Esophagus muscularis mucosa (tissue), 4 donors: ENCODE results near the gene RESF1. TPM values are rescaled to one million over a fixed set of nuclear protein-coding genes. Genes with fewer than 3 reads are reported as not detected.

Experiments used
- DNase-seq: peaks from one replicate; pipeline ENCODE4 v3.0.0-alpha.2; 2017; ENCODE audit errors: extremely low spot score
- H3K27ac ChIP-seq, 4 donors: fragments of 200-600 bp; sonication (generic); replicated peaks in 1 of 4; 1 replicate in 3 of 4; 2 replicates in 1 of 4; pipeline ENCODE4 v1.5.1; 2016 to 2019; ENCODE audit warnings: mild to moderate bottlenecking in 1 of 4
- H3K27me3 ChIP-seq, 4 donors: fragments of 200-600 bp; sonication (generic); one replicate each; pipeline versions ENCODE4 v1.5.1 to v1.6.0; 2016 to 2019
- H3K36me3 ChIP-seq, 4 donors: fragments of 200-600 bp; sonication (generic); one replicate each; pipeline ENCODE4 v1.5.1; 2016 to 2019
- H3K4me1 ChIP-seq, 4 donors: fragments of 200-600 bp; sonication (generic); one replicate each; pipeline ENCODE4 v1.5.1; 2016 to 2019
- H3K4me3 ChIP-seq, 4 donors: fragments of 200-600 bp; sonication (generic); 1 replicate in 2 of 4; 2 replicates in 2 of 4; pipeline ENCODE4 v1.5.1; 2016 to 2019; ENCODE audit warnings: mild to moderate bottlenecking in 4 of 4, moderate library complexity in 1 of 4
- H3K9me3 ChIP-seq, 4 donors: fragments of 200-600 bp; sonication (generic); 1 replicate in 3 of 4; 2 replicates in 1 of 4; pipeline ENCODE4 v1.5.1; 2016 to 2019
- CTCF ChIP-seq, 3 experiments: fragments of 200-600 bp in 2 of 3; fragments of 450-650 bp in 1 of 3; sonication (generic) in 2 of 3; IDR thresholded peaks; one replicate each; pipeline ENCODE4 v1.5.1; 2017 to 2019; ENCODE audit warnings: antibody characterized with exemption in 3 of 3, mild to moderate bottlenecking in 2 of 3, moderate library complexity in 1 of 3
- EP300 ChIP-seq: sonication (generic); formaldehyde crosslinking; IDR thresholded peaks from one replicate; pipeline ENCODE4 v1.6.1; 2017; ENCODE audit warnings: antibody characterized with exemption
- POLR2A ChIP-seq: fragments of 450-650 bp; IDR thresholded peaks from one replicate; pipeline ENCODE4 v1.6.1; 2017; ENCODE audit warnings: antibody characterized with exemption, moderate library complexity, mild to moderate bottlenecking, low read depth
- POLR2AphosphoS5 ChIP-seq, 2 donors: sonication (generic); formaldehyde crosslinking; IDR thresholded peaks; one replicate each; pipeline ENCODE4 v1.6.1; 2017; ENCODE audit warnings: antibody characterized with exemption in 2 of 2
- WGBS: methylation state at CpG from one replicate; pipeline ENCODE4 v1.1.5; 2018; 5-methylcytosine and 5-hydroxymethylcytosine counted together
- intact Hi-C: fragments of 100-400 bp; cut with DNase I; formaldehyde crosslinking; loops from one replicate; pipeline ENCODE4 v1.15.1; 2023
- total RNA-seq, 4 donors: library from RNA; depleted of rRNA; stranded (reverse); fragments of >200 nt; gene quantifications; one replicate each; pipeline versions ENCODE4 v1.1.0 to v1.2.1, GENCODE V29; 2016

RESF1 gene
- total RNA-seq, 4 donors from 2014 or later, result 28.3 to 36.2 (median 32.8) TPM

- no peaks in the 10 kb centered on the region for H3K27me3 ChIP-seq
- 98% methylated on average over 3 of the region's 3 CpGs for WGBS
- no peak overlapping the region for H3K4me3 ChIP-seq
- H3K4me1 ChIP-seq, result peaks cover 41 to 60% (median 55%) of the 10 kb centered on the region in 4 donors
- peaks cover 0 to 36% (median 14%) of the 10 kb centered on the region in 4 donors for H3K36me3 ChIP-seq
- intact Hi-C loops, result loop anchor here (5.0 kb wide), 1 partner anchor 307 kb away; the partner anchor contains the start of gene ETFBKMT
- no peak for DNase-seq
- H3K9me3 ChIP-seq, result no peaks in the 10 kb centered on the region
- TF ChIP-seq POLR2AphosphoS5 (IDR thresholded peaks at IDR 0.05) (no peak), CTCF (IDR thresholded peaks at IDR 0.05) (no peak), POLR2A (no peak), EP300 (no peak)
- H3K27ac ChIP-seq, result no peak overlapping the region
These were observed 5.1 kb downstream of the RESF1 start for GRCh38 chr12:31964280-31964679.

DNA sequence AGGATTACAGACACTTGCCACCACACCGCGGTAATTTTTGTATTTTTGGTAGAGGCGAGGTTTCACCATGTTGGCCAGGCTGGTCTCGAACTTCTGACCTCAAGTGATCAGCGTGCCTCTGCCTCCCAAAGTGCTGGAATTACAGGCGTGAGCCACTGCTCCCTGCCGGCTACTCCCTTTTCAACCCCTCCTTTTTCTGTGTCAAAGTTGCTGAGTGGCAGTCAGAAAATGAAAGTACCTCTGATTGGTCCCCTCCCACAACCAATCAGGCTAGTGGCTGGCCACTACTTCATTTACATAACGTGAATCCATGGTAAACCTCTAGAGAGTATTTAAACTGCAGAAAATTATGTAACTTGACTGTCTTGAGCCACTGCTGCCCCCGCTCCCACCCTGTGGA is 5.9 kb downstream of the RESF1 start:
- Histone ChIP-seq H3K4me3 (no peak overlapping the region), H3K9me3 (no peaks in the 10 kb centered on the region), H3K27ac (no peak overlapping the region), H3K27me3 (no peaks in the 10 kb centered on the region), H3K4me1 (peaks cover 41 to 60% (median 57%) of the 10 kb centered on the region in 4 donors), H3K36me3 (peaks cover 0 to 37% (median 14%) of the 10 kb centered on the region in 4 donors)
- WGBS, result 98% methylated on average over 9 of the region's 9 CpGs
- intact Hi-C loops, result no loop called here
- TF ChIP-seq CTCF (IDR thresholded peaks at IDR 0.05) (no peak), POLR2AphosphoS5 (IDR thresholded peaks at IDR 0.05) (no peak), EP300 (no peak), POLR2A (no peak)
- DNase-seq, result no peak

DNA sequence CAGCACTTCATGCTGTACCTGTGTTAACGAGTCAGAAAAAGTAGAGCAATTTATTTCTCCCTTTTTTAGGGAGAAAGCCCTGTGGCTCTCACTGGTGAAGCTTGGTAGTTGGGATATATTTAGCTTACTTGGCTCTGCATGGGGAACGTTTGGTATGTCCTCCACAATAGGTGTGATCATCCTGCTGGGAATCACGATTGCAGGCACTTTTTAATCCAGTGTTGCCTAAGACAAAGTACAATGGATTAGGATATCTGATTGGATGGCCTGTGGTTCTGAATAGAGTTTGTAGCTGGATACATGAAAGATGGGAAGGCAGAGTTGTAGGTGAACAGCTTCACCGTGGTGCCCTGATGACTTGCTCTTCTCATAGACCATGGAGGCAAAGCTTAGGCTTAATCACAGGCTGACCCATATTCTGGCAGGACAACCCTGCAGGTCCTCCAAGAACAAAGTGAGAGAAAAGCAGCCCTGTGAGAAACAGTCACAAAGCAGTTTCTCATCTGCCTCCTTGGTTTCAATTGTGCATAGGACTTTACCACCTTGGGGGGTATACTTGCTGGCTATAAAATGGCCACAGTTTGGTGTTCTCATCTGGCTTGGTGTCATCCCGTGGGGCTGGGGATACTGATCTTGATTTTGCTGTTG is 7.5 kb downstream of the RESF1 start:
- DNase-seq, result no peak
- TF ChIP-seq EP300, result no peak
- TF ChIP-seq POLR2AphosphoS5 (IDR thresholded peaks at IDR 0.05), result no peak
- TF ChIP-seq CTCF (IDR thresholded peaks at IDR 0.05), result no peak
- TF ChIP-seq POLR2A, result no peak
- H3K36me3 ChIP-seq, result peaks cover 0 to 46% (median 27%) of the 10 kb centered on the region in 4 donors
- peak overlapping the region in 1 of 4 donors; percentile 11 for H3K4me3 ChIP-seq
- intact Hi-C loops, result no loop called here
- H3K27ac ChIP-seq, result peak overlapping the region; percentile 0 to 56 (median 38)
- WGBS, result 58% methylated on average over 5 of the region's 5 CpGs
- H3K9me3 ChIP-seq, result no peaks in the 10 kb centered on the region
- no peaks in the 10 kb centered on the region for H3K27me3 ChIP-seq
- H3K4me1 ChIP-seq, result peaks cover 29 to 44% (median 42%) of the 10 kb centered on the region in 4 donors

- WGBS, result 84% methylated on average over 7 of the region's 7 CpGs
- Histone ChIP-seq H3K4me3 (no peak overlapping the region), H3K36me3 (peaks cover 3 to 48% (median 31%) of the 10 kb centered on the region in 4 donors), H3K9me3 (no peaks in the 10 kb centered on the region), H3K4me1 (peaks cover 23 to 39% (median 33%) of the 10 kb centered on the region in 4 donors), H3K27ac (no peak overlapping the region), H3K27me3 (no peaks in the 10 kb centered on the region)
- no peak for DNase-seq
- intact Hi-C loops, result no loop called here
- TF ChIP-seq POLR2A, result no peak
- TF ChIP-seq EP300, result no peak
- TF ChIP-seq POLR2AphosphoS5 (IDR thresholded peaks at IDR 0.05), result no peak
- TF ChIP-seq CTCF (IDR thresholded peaks at IDR 0.05), result no peak
These were observed 8.3 kb downstream of the RESF1 start for GRCh38 chr12:31967539-31967938.
